GM23338 (cell line): Measurements from ENCODE around the gene MRPS10. TPM values are rescaled to one million over a fixed set of nuclear protein-coding genes. Genes with fewer than 3 reads are reported as not detected.

ENCODE experiments used
- ATAC-seq: fragments of 200-7000 bp; cut with Tn5 transposase; 3 replicates; pipeline ENCODE4 v1.9.1; 2020
- DNase-seq: peaks from one replicate; pipeline ENCODE4 v3.0.0-alpha.2; 2015; ENCODE audit warnings: low spot score
- H2AFZ ChIP-seq: fragments of 200-600 bp; sonication (generic); 2 replicates; pipeline ENCODE4 v1.8.0; 2016; ENCODE audit warnings: antibody characterized with exemption, mild to moderate bottlenecking, moderate library complexity
- H3F3A ChIP-seq: fragments of 200-600 bp; sonication (generic); replicated peaks from 2 replicates; pipeline ENCODE4 v1.8.0; 2017; ENCODE audit warnings: antibody characterized with exemption, mixed run types, low read depth
- H3K27ac ChIP-seq: fragments of 200-600 bp; sonication (generic); 2 replicates; pipeline ENCODE4 v1.6.1; 2016; ENCODE audit warnings: low read depth
- H3K27me3 ChIP-seq: fragments of 200-600 bp; sonication (generic); 2 replicates; pipeline ENCODE4 v1.8.0; 2016; ENCODE audit warnings: mild to moderate bottlenecking, mixed run types, moderate library complexity; ENCODE audit not compliant: insufficient read depth
- H3K36me3 ChIP-seq: fragments of 200-600 bp; sonication (generic); 2 replicates; pipeline ENCODE4 v1.8.0; 2016; ENCODE audit warnings: mild to moderate bottlenecking; ENCODE audit not compliant: insufficient read depth
- H3K4me1 ChIP-seq: fragments of 200-600 bp; sonication (generic); 2 replicates; pipeline ENCODE4 v1.8.0; 2016; ENCODE audit warnings: mild to moderate bottlenecking, moderate library complexity; ENCODE audit not compliant: insufficient read depth
- H3K4me2 ChIP-seq: fragments of 200-600 bp; sonication (generic); 2 replicates; pipeline ENCODE4 v1.7.1; 2017; ENCODE audit warnings: mixed run types
- H3K4me3 ChIP-seq: fragments of 200-600 bp; sonication (generic); 2 replicates; pipeline ENCODE4 v1.6.1; 2016; ENCODE audit warnings: mixed run types
- H3K79me2 ChIP-seq: fragments of 200-600 bp; sonication (generic); replicated peaks from 2 replicates; pipeline ENCODE4 v1.8.0; 2017; ENCODE audit warnings: mild to moderate bottlenecking; ENCODE audit not compliant: insufficient read depth
- H3K9me2 ChIP-seq: fragments of 200-600 bp; sonication (generic); 2 replicates; pipeline ENCODE4 v1.8.0; 2017; ENCODE audit not compliant: insufficient read depth
- H4K20me1 ChIP-seq: fragments of 200-600 bp; sonication (generic); replicated peaks from 2 replicates; pipeline ENCODE4 v1.8.0; 2017; ENCODE audit warnings: mild to moderate bottlenecking; ENCODE audit not compliant: insufficient read depth
- H3K27ac Mint-ChIP-seq: 2 replicates; pipeline ENCODE4 v1.8.0; 2020; ENCODE audit warnings: inconsistent platforms, mild to moderate bottlenecking, moderate library complexity, mixed read lengths
- H3K27me3 Mint-ChIP-seq: 3 replicates; pipeline ENCODE4 v1.8.0; 2022; ENCODE audit warnings: low read depth, mild to moderate bottlenecking, moderate library complexity, mixed read lengths, inconsistent platforms; ENCODE audit not compliant: insufficient read depth, poor library complexity
- H3K36me3 Mint-ChIP-seq: 3 replicates; pipeline ENCODE4 v1.8.0; 2021; ENCODE audit warnings: low read depth, mild to moderate bottlenecking, inconsistent platforms, moderate library complexity, mixed read lengths
- H3K4me1 Mint-ChIP-seq: 3 replicates; pipeline ENCODE4 v1.8.0; 2020; ENCODE audit warnings: mild to moderate bottlenecking, inconsistent platforms, mixed read lengths
- H3K4me3 Mint-ChIP-seq: 3 replicates; pipeline ENCODE4 v1.8.0; 2021; ENCODE audit warnings: moderate library complexity, mild to moderate bottlenecking, inconsistent platforms, mixed read lengths
- H3K9me3 Mint-ChIP-seq: 3 replicates; pipeline ENCODE4 v1.8.0; 2020; ENCODE audit warnings: moderate library complexity, mild to moderate bottlenecking, inconsistent platforms, mixed read lengths
- CREB1 ChIP-seq: fragments of 250-450 bp; sonication (Bioruptor Pico); IDR thresholded peaks from 2 replicates; pipeline ENCODE4 v1.5.0; 2020; ENCODE audit warnings: low read depth, mild to moderate bottlenecking, moderate library complexity
- CTCF ChIP-seq, 2 experiments: fragments of 200-600 bp in 1 of 2; sonication (generic) in 1 of 2; conservative IDR thresholded peaks; 2 replicates each; pipeline versions ENCODE4 v1.5.1 to v1.6.1; 2016 to 2017; ENCODE audit warnings: antibody characterized with exemption in 2 of 2, low read depth in 2 of 2, mild to moderate bottlenecking in 2 of 2, moderate library complexity in 1 of 2
- ETS1 ChIP-seq: IDR thresholded peaks from 2 replicates; pipeline ENCODE4 v1.6.1; 2016; ENCODE audit warnings: antibody characterized with exemption
- EZH2 ChIP-seq: fragments of 200-600 bp; sonication (generic); IDR thresholded peaks from one replicate; pipeline ENCODE4 v1.8.0; 2017; ENCODE audit warnings: antibody characterized with exemption, mild to moderate bottlenecking, low read depth; ENCODE audit not compliant: unreplicated experiment
- EZH2phosphoT487 ChIP-seq: fragments of 200-600 bp; sonication (generic); IDR thresholded peaks from one replicate; pipeline ENCODE4 v1.8.1; 2018; ENCODE audit warnings: antibody characterized with exemption; ENCODE audit not compliant: unreplicated experiment
- JUNB ChIP-seq: IDR thresholded peaks from one replicate; pipeline ENCODE4 v1.6.1; 2016; ENCODE audit warnings: antibody characterized with exemption; ENCODE audit not compliant: unreplicated experiment
- NANOG ChIP-seq: IDR thresholded peaks from 2 replicates; pipeline ENCODE4 v1.6.1; 2016; ENCODE audit warnings: antibody characterized with exemption, borderline replicate concordance
- POLR2AphosphoS5 ChIP-seq: IDR thresholded peaks from 2 replicates; pipeline ENCODE4 v1.6.1; 2016; ENCODE audit warnings: antibody characterized with exemption, low read depth
- STAT1 ChIP-seq: IDR thresholded peaks from one replicate; pipeline ENCODE4 v1.6.1; 2016; ENCODE audit warnings: antibody characterized with exemption; ENCODE audit not compliant: unreplicated experiment
- ZNF114 ChIP-seq: fragments of 250-450 bp; sonication (Bioruptor Pico); IDR thresholded peaks from 2 replicates; pipeline ENCODE4 v1.5.0; 2020; ENCODE audit warnings: mild to moderate bottlenecking, moderate library complexity
- ZNF331 ChIP-seq: fragments of 250-450 bp; sonication (Bioruptor Pico); IDR thresholded peaks from 2 replicates; pipeline ENCODE4 v1.5.0; 2020; ENCODE audit warnings: low read depth, mild to moderate bottlenecking, moderate library complexity
- polyA plus RNA-seq: library from polyadenylated mRNA; unstranded; fragments of >200 nt; fragmentation: Nextera tagmentation; extraction: Ambion mirVana; gene quantifications from 2 replicates; pipeline ENCODE4 v1.2.1, GENCODE V29; 2016
- total RNA-seq: library from RNA; depleted of rRNA; stranded (reverse); fragments of >200 nt; shearing (Covaris generic); gene quantifications from 2 replicates; pipeline ENCODE4 v1.2.3, GENCODE V29; 2014
- TF ChIP-seq, protein P1 (sequence below): fragments of 250-450 bp; sonication (Bioruptor Pico); IDR thresholded peaks from 2 replicates; pipeline ENCODE4 v1.5.0; 2020; ENCODE audit warnings: mild to moderate bottlenecking, moderate library complexity
- TF ChIP-seq, protein P2 (sequence below): IDR thresholded peaks from one replicate; pipeline ENCODE4 v1.6.1; 2018; ENCODE audit warnings: antibody characterized with exemption; ENCODE audit not compliant: unreplicated experiment

Gene MRPS10
- total and polyA plus RNA-seq, 2 experiments from 2014 or later, result 36.2 to 42.7 TPM

- no peak overlapping the region for H3K27ac ChIP-seq
- no peaks in the 10 kb centered on the region for H3K27me3 ChIP-seq
- DNase-seq (no peak), ATAC-seq (no peak)
- H4K20me1 ChIP-seq, result no peaks in the 10 kb centered on the region
- H3K9me3 Mint-ChIP-seq, result no peaks in the 10 kb centered on the region
- no peak overlapping the region for H3K4me3 ChIP-seq
- no peaks in the 10 kb centered on the region for H3K36me3 ChIP-seq
- H3K4me3 Mint-ChIP-seq, result no peak overlapping the region
- no peak overlapping the region for H3K4me2 ChIP-seq
- H3K27me3 Mint-ChIP-seq, result peaks cover 16% of the 10 kb centered on the region
- no peak overlapping the region for H3K27ac Mint-ChIP-seq
- no peak overlapping the region for H2AFZ ChIP-seq
- no peaks in the 10 kb centered on the region for H3K9me2 ChIP-seq
- peaks cover 35% of the 10 kb centered on the region for H3K4me1 Mint-ChIP-seq
- TF ChIP-seq POLR2AphosphoS5 (no peak), ETS1 (no peak), NANOG (no peak), EZH2 (no peak), ZNF331 (CRISPR knock-in tag) (no peak), CREB1 (no peak), STAT1 (no peak), EZH2phosphoT487 (no peak), CTCF (conservative IDR thresholded peaks at IDR 0.05; ENCODE audit: low read depth in 2 of 2) (no peak), JUNB (no peak), ZNF114 (CRISPR knock-in tag) (no peak)
- TF ChIP-seq, protein P1, sequence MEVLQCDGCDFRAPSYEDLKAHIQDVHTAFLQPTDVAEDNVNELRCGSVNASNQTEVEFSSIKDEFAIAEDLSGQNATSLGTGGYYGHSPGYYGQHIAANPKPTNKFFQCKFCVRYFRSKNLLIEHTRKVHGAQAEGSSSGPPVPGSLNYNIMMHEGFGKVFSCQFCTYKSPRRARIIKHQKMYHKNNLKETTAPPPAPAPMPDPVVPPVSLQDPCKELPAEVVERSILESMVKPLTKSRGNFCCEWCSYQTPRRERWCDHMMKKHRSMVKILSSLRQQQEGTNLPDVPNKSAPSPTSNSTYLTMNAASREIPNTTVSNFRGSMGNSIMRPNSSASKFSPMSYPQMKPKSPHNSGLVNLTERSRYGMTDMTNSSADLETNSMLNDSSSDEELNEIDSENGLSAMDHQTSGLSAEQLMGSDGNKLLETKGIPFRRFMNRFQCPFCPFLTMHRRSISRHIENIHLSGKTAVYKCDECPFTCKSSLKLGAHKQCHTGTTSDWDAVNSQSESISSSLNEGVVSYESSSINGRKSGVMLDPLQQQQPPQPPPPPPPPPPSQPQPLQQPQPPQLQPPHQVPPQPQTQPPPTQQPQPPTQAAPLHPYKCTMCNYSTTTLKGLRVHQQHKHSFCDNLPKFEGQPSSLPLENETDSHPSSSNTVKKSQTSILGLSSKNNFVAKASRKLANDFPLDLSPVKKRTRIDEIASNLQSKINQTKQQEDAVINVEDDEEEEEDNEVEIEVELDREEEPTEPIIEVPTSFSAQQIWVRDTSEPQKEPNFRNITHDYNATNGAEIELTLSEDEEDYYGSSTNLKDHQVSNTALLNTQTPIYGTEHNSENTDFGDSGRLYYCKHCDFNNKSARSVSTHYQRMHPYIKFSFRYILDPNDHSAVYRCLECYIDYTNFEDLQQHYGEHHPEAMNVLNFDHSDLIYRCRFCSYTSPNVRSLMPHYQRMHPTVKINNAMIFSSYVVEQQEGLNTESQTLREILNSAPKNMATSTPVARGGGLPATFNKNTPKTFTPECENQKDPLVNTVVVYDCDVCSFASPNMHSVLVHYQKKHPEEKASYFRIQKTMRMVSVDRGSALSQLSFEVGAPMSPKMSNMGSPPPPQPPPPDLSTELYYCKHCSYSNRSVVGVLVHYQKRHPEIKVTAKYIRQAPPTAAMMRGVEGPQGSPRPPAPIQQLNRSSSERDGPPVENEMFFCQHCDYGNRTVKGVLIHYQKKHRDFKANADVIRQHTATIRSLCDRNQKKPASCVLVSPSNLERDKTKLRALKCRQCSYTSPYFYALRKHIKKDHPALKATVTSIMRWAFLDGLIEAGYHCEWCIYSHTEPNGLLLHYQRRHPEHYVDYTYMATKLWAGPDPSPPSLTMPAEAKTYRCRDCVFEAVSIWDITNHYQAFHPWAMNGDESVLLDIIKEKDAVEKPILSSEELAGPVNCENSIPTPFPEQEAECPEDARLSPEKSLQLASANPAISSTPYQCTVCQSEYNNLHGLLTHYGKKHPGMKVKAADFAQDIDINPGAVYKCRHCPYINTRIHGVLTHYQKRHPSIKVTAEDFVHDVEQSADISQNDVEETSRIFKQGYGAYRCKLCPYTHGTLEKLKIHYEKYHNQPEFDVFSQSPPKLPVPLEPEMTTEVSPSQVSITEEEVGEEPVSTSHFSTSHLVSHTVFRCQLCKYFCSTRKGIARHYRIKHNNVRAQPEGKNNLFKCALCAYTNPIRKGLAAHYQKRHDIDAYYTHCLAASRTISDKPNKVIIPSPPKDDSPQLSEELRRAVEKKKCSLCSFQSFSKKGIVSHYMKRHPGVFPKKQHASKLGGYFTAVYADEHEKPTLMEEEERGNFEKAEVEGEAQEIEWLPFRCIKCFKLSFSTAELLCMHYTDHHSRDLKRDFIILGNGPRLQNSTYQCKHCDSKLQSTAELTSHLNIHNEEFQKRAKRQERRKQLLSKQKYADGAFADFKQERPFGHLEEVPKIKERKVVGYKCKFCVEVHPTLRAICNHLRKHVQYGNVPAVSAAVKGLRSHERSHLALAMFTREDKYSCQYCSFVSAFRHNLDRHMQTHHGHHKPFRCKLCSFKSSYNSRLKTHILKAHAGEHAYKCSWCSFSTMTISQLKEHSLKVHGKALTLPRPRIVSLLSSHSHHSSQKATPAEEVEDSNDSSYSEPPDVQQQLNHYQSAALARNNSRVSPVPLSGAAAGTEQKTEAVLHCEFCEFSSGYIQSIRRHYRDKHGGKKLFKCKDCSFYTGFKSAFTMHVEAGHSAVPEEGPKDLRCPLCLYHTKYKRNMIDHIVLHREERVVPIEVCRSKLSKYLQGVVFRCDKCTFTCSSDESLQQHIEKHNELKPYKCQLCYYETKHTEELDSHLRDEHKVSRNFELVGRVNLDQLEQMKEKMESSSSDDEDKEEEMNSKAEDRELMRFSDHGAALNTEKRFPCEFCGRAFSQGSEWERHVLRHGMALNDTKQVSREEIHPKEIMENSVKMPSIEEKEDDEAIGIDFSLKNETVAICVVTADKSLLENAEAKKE (CRISPR knock-in tag), result no peak
- TF ChIP-seq, protein P2, sequence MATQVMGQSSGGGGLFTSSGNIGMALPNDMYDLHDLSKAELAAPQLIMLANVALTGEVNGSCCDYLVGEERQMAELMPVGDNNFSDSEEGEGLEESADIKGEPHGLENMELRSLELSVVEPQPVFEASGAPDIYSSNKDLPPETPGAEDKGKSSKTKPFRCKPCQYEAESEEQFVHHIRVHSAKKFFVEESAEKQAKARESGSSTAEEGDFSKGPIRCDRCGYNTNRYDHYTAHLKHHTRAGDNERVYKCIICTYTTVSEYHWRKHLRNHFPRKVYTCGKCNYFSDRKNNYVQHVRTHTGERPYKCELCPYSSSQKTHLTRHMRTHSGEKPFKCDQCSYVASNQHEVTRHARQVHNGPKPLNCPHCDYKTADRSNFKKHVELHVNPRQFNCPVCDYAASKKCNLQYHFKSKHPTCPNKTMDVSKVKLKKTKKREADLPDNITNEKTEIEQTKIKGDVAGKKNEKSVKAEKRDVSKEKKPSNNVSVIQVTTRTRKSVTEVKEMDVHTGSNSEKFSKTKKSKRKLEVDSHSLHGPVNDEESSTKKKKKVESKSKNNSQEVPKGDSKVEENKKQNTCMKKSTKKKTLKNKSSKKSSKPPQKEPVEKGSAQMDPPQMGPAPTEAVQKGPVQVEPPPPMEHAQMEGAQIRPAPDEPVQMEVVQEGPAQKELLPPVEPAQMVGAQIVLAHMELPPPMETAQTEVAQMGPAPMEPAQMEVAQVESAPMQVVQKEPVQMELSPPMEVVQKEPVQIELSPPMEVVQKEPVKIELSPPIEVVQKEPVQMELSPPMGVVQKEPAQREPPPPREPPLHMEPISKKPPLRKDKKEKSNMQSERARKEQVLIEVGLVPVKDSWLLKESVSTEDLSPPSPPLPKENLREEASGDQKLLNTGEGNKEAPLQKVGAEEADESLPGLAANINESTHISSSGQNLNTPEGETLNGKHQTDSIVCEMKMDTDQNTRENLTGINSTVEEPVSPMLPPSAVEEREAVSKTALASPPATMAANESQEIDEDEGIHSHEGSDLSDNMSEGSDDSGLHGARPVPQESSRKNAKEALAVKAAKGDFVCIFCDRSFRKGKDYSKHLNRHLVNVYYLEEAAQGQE, result no peak
- no peaks in the 10 kb centered on the region for H3K36me3 Mint-ChIP-seq
- H3K79me2 ChIP-seq, result no peaks in the 10 kb centered on the region
- no peaks in the 10 kb centered on the region; the same call in 1 of the 2 replicates for H3F3A ChIP-seq
- H3K4me1 ChIP-seq, result peaks cover 11% of the 10 kb centered on the region
Measured at GRCh38 chr6:42158011-42158410, 59.6 kb downstream of the MRPS10 start.
